Keratinocyte (primary cell): Measurements from ENCODE around the gene FRAS1. TPM values are rescaled to one million over a fixed set of nuclear protein-coding genes. Genes with fewer than 3 reads are reported as not detected.

ENCODE experiments used
- DNase-seq: peaks from one replicate; pipeline ENCODE4 v3.0.0-alpha.2; 2011; ENCODE audit warnings: low read depth, missing footprints, low spot score
- FAIRE-seq: peaks from 2 replicates; lab custom pipeline; 2011; peaks lifted over from hg19 to GRCh38; lab: Jason Lieb, UNC
- H2AFZ ChIP-seq: 2 replicates; pipeline ENCODE4 v1.6.0; 2012; ENCODE audit warnings: low read length, control low read depth, inconsistent platforms; ENCODE audit not compliant: control insufficient read depth
- H3K27ac ChIP-seq: 2 replicates; pipeline ENCODE4 v1.5.1; 2011; ENCODE audit warnings: low read length; ENCODE audit not compliant: control insufficient read depth, insufficient read depth
- H3K27me3 ChIP-seq: 3 replicates; pipeline ENCODE4 v1.6.0; 2011; ENCODE audit warnings: low read length; ENCODE audit not compliant: control insufficient read depth, insufficient read depth; ENCODE audit errors: extremely low read depth
- H3K36me3 ChIP-seq, 2 experiments: 2 replicates in 1 of 2; 3 replicates in 1 of 2; pipeline ENCODE4 v1.5.1; 2011; ENCODE audit warnings: low read length in 2 of 2, mild to moderate bottlenecking in 1 of 2; ENCODE audit not compliant: control insufficient read depth in 2 of 2, insufficient read depth in 2 of 2; ENCODE audit errors: extremely low read depth in 1 of 2
- H3K4me1 ChIP-seq: 3 replicates; pipeline ENCODE4 v1.5.1; 2011; ENCODE audit warnings: low read length; ENCODE audit not compliant: control insufficient read depth, insufficient read depth; ENCODE audit errors: extremely low read depth
- H3K4me2 ChIP-seq: 3 replicates; pipeline ENCODE4 v1.6.0; 2011; ENCODE audit warnings: low read depth, low read length; ENCODE audit not compliant: control insufficient read depth, insufficient read depth; ENCODE audit errors: extremely low read depth
- H3K4me3 ChIP-seq, 3 experiments: fragments of 200-600 bp in 1 of 3; sonication (generic) in 1 of 3; 2 replicates in 2 of 3; 3 replicates in 1 of 3; pipeline ENCODE4 v1.5.1; 2011 to 2016; ENCODE audit warnings: low read length in 3 of 3, mild to moderate bottlenecking in 3 of 3, control low read depth in 2 of 3, inconsistent platforms in 1 of 3, low read depth in 1 of 3, mixed read lengths in 1 of 3, mixed run types in 1 of 3, moderate library complexity in 1 of 3; ENCODE audit not compliant: control insufficient read depth in 2 of 3, insufficient read depth in 2 of 3; ENCODE audit errors: extremely low read depth in 1 of 3
- H3K79me2 ChIP-seq: 2 replicates; pipeline ENCODE4 v1.6.0; 2012; ENCODE audit warnings: low read length; ENCODE audit not compliant: control insufficient read depth, insufficient read depth
- H3K9ac ChIP-seq: 3 replicates; pipeline ENCODE4 v1.6.0; 2011; ENCODE audit warnings: low read length; ENCODE audit not compliant: control insufficient read depth, insufficient read depth; ENCODE audit errors: extremely low read depth
- H3K9me1 ChIP-seq: 3 replicates; pipeline ENCODE4 v1.6.0; 2011; ENCODE audit warnings: low read length; ENCODE audit not compliant: control insufficient read depth, insufficient read depth; ENCODE audit errors: extremely low read depth
- H3K9me3 ChIP-seq: 2 replicates; pipeline ENCODE4 v1.5.1; 2012; ENCODE audit warnings: low read depth, low read length; ENCODE audit not compliant: control insufficient read depth
- H4K20me1 ChIP-seq: 3 replicates; pipeline ENCODE4 v1.6.0; 2011; ENCODE audit warnings: low read length; ENCODE audit not compliant: control insufficient read depth, insufficient read depth; ENCODE audit errors: extremely low read depth
- EZH2 ChIP-seq: IDR thresholded peaks from one replicate; pipeline ENCODE4 v1.6.1; 2012; ENCODE audit warnings: inconsistent platforms, mild to moderate bottlenecking, low read length, moderate library complexity
- dilution Hi-C: fragments of 300-500 bp; cut with MboI; formaldehyde crosslinking; loops from one replicate; pipeline ENCODE4 v1.7.0; 2020; ENCODE audit warnings: low sequenced_read_pairs; ENCODE audit not compliant: extremely low pct_ligation_motif_present
- polyA plus RNA-seq, 5 experiments: library from polyadenylated mRNA; depleted of rRNA in 3 of 5; stranded (reverse) in 3 of 5; stranded (forward) in 1 of 5; unstranded in 1 of 5; fragments of >200 nt; gene quantifications; 1 replicate in 1 of 5; 2 replicates in 3 of 5; 3 replicates in 1 of 5; pipeline versions ENCODE4 v1.2.1 to v1.2.3, GENCODE V29; 2011 to 2012; ENCODE audit warnings: missing spikeins in 2 of 5, low read depth in 1 of 5, low replicate concordance in 1 of 5
- TF ChIP-seq, protein P1 (sequence below), 3 experiments: IDR thresholded peaks in 1 of 3; conservative IDR thresholded peaks in 1 of 3; optimal IDR thresholded peaks in 1 of 3; 2 replicates in 2 of 3; 3 replicates in 1 of 3; pipeline versions ENCODE3 to v1.5.1; 2011; ENCODE audit warnings: low read length in 3 of 3, mild to moderate bottlenecking in 3 of 3, moderate library complexity in 2 of 3, control low read depth in 1 of 3, inconsistent platforms in 1 of 3; ENCODE audit not compliant: insufficient read depth in 2 of 3; ENCODE audit errors: extremely low read depth in 1 of 3

FRAS1 gene
- polyA plus RNA-seq, 1 donor (not counting 4 experiments of a cell fraction or from before 2014, with no cell fraction given) = 3.5 TPM

DNA sequence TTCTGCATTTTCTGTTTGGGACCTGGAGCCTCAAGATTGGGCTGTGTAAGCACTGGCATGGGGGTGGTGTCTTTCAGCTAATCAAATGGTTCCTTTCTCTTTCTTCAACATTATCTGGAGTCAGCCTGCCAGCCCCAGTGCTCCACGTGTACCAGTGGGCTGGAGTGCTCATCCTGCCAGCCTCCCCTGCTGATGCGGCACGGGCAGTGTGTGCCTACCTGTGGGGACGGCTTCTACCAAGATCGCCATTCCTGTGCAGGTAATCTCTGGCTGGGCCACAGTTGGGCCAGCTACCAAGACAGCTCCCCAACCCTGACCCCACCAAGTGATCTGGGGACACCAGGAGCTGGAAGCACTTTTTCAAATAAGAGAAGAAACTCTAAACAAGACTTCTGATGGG, 229.2 kb downstream of the FRAS1 start:
- Histone ChIP-seq H4K20me1 (no peaks in the 10 kb centered on the region), H3K9ac (no peak overlapping the region), H3K4me2 (no peak overlapping the region), H3K27me3 (no peaks in the 10 kb centered on the region), H3K9me1 (no peaks in the 10 kb centered on the region), H3K4me1 (no peaks in the 10 kb centered on the region), H2AFZ (no peak overlapping the region), H3K4me3 (no peak overlapping the region), H3K27ac (no peak overlapping the region), H3K36me3 (no peaks in the 10 kb centered on the region), H3K79me2 (no peaks in the 10 kb centered on the region), H3K9me3 (no peaks in the 10 kb centered on the region)
- FAIRE-seq = no peak
- no peak for TF ChIP-seq EZH2
- TF ChIP-seq, protein P1, sequence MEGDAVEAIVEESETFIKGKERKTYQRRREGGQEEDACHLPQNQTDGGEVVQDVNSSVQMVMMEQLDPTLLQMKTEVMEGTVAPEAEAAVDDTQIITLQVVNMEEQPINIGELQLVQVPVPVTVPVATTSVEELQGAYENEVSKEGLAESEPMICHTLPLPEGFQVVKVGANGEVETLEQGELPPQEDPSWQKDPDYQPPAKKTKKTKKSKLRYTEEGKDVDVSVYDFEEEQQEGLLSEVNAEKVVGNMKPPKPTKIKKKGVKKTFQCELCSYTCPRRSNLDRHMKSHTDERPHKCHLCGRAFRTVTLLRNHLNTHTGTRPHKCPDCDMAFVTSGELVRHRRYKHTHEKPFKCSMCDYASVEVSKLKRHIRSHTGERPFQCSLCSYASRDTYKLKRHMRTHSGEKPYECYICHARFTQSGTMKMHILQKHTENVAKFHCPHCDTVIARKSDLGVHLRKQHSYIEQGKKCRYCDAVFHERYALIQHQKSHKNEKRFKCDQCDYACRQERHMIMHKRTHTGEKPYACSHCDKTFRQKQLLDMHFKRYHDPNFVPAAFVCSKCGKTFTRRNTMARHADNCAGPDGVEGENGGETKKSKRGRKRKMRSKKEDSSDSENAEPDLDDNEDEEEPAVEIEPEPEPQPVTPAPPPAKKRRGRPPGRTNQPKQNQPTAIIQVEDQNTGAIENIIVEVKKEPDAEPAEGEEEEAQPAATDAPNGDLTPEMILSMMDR (optimal IDR thresholded peaks at IDR 0.05 in 1 of 3, IDR thresholded peaks at IDR 0.05 in 1 of 3, conservative IDR thresholded peaks at IDR 0.05 in 1 of 3; ENCODE audit: extremely low read depth in 1 of 3, insufficient read depth in 2 of 3, low read length in 3 of 3) = no peak
- dilution Hi-C loops = no loop called here
- DNase-seq = no peak

DNA sequence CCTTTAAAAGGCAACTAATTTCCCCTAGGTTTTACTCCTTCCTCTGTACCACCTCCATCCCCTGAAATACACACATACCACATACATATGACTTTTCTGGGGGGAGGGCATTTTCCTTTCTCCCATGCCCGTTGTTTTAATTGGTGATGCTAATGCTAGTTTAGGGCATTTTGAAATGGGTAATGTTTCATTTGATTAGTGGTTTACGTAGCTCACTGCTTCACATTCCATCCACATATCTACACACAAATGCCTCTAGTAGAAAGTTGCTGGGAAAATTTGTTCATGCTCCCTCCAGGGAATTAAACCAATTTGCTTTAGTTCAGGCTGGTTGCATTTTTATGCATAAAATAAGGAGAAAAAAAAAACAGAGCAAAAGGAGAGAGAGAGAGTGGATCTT, 231.2 kb downstream of the FRAS1 start:
- Histone ChIP-seq H3K4me3 (no peak overlapping the region), H3K36me3 (no peaks in the 10 kb centered on the region), H3K4me2 (no peak overlapping the region), H3K9me1 (no peaks in the 10 kb centered on the region), H3K27ac (no peak overlapping the region), H3K4me1 (peaks cover 2% of the 10 kb centered on the region), H2AFZ (no peak overlapping the region), H3K27me3 (no peaks in the 10 kb centered on the region), H3K79me2 (no peaks in the 10 kb centered on the region), H3K9me3 (no peaks in the 10 kb centered on the region), H4K20me1 (no peaks in the 10 kb centered on the region), H3K9ac (no peak overlapping the region)
- dilution Hi-C loops = no loop called here
- no peak for DNase-seq
- TF ChIP-seq EZH2 = no peak
- TF ChIP-seq, protein P1 (optimal IDR thresholded peaks at IDR 0.05 in 1 of 3, IDR thresholded peaks at IDR 0.05 in 1 of 3, conservative IDR thresholded peaks at IDR 0.05 in 1 of 3; ENCODE audit: extremely low read depth in 1 of 3, insufficient read depth in 2 of 3, low read length in 3 of 3) = no peak
- FAIRE-seq = no peak
